DOHH2 (cell line): ENCODE data around the gene ALOXE3.

ENCODE experiments used
- H3F3A ChIP-seq: fragments of 200-600 bp; sonication (generic), shearing (Covaris generic); 2 replicates; pipeline ENCODE4 v1.6.0; 2016; ENCODE audit warnings: antibody characterized with exemption, mild to moderate bottlenecking; ENCODE audit not compliant: control insufficient read depth, insufficient read depth
- H3K27ac ChIP-seq: fragments of 200-600 bp; sonication (generic); 2 replicates; pipeline ENCODE4 v1.5.1; 2014; ENCODE audit warnings: low read depth, mild to moderate bottlenecking, low read length, moderate library complexity
- H3K27me3 ChIP-seq: fragments of 200-600 bp; sonication (generic); 2 replicates; pipeline ENCODE4 v1.6.1; 2014; ENCODE audit warnings: mild to moderate bottlenecking, low read length, mixed read lengths; ENCODE audit not compliant: control insufficient read depth
- H3K36me3 ChIP-seq: fragments of 200-600 bp; sonication (generic); 2 replicates; pipeline ENCODE4 v1.6.1; 2014; ENCODE audit warnings: mild to moderate bottlenecking, low read length, moderate library complexity, mixed read lengths; ENCODE audit not compliant: control insufficient read depth
- H3K4me1 ChIP-seq: fragments of 200-600 bp; sonication (generic); 2 replicates; pipeline ENCODE4 v1.6.1; 2014; ENCODE audit warnings: mild to moderate bottlenecking, low read length, mixed read lengths; ENCODE audit not compliant: control insufficient read depth
- H3K4me2 ChIP-seq: fragments of 200-600 bp; sonication (generic); 2 replicates; pipeline ENCODE4 v1.6.0; 2014; ENCODE audit warnings: mild to moderate bottlenecking, low read length, moderate library complexity
- H3K4me3 ChIP-seq: fragments of 200-600 bp; sonication (generic); 2 replicates; pipeline ENCODE4 v1.5.1; 2014; ENCODE audit warnings: mild to moderate bottlenecking, low read length, mixed read lengths
- H3K79me2 ChIP-seq: fragments of 200-600 bp; sonication (generic); 2 replicates; pipeline ENCODE4 v1.6.1; 2014; ENCODE audit warnings: mild to moderate bottlenecking, low read length, mixed read lengths; ENCODE audit not compliant: control insufficient read depth
- H3K9me2 ChIP-seq: fragments of 200-600 bp; sonication (generic); replicated peaks from 2 replicates; pipeline ENCODE4 v1.6.1; 2014; ENCODE audit warnings: mild to moderate bottlenecking, low read length, mixed read lengths; ENCODE audit not compliant: control insufficient read depth
- H3K9me3 ChIP-seq: fragments of 200-600 bp; sonication (generic); 2 replicates; pipeline ENCODE4 v1.6.1; 2014; ENCODE audit warnings: antibody characterized with exemption, low read length, mixed read lengths; ENCODE audit not compliant: control insufficient read depth, insufficient read depth
- H4K20me1 ChIP-seq: fragments of 200-600 bp; sonication (generic); 2 replicates; pipeline ENCODE4 v1.6.0; 2014; ENCODE audit warnings: low read depth, mild to moderate bottlenecking, antibody characterized with exemption, low read length, moderate library complexity; ENCODE audit not compliant: control insufficient read depth, insufficient read depth
- EZH2phosphoT487 ChIP-seq: fragments of 200-600 bp; sonication (generic); IDR thresholded peaks from 2 replicates; pipeline ENCODE4 v1.6.1; 2017; ENCODE audit warnings: borderline replicate concordance, mild to moderate bottlenecking, antibody characterized with exemption, low read length, moderate library complexity, mixed read lengths
- TF ChIP-seq, protein P1 (sequence below): fragments of 200-600 bp; sonication (generic); IDR thresholded peaks from one replicate; pipeline ENCODE4 v1.5.1; 2014; ENCODE audit warnings: antibody characterized with exemption, mild to moderate bottlenecking, low read depth, low read length; ENCODE audit not compliant: poor library complexity, severe bottlenecking

ALOXE3 gene

GRCh38 chr17:8144401-8145231, 26.3 kb upstream of the ALOXE3 start:
- Histone ChIP-seq H3K27ac (no peak overlapping the region), H3K4me3 (no peak overlapping the region), H3K9me2 (no peaks in the 10 kb centered on the region), H3K36me3 (peaks cover 70% of the 10 kb centered on the region), H3K4me1 (peaks cover 3% of the 10 kb centered on the region), H3K79me2 (no peaks in the 10 kb centered on the region), H3F3A (no peaks in the 10 kb centered on the region), H3K9me3 (no peaks in the 10 kb centered on the region), H4K20me1 (no peaks in the 10 kb centered on the region), H3K4me2 (no peak overlapping the region), H3K27me3 (no peaks in the 10 kb centered on the region)
- TF ChIP-seq, protein P1, sequence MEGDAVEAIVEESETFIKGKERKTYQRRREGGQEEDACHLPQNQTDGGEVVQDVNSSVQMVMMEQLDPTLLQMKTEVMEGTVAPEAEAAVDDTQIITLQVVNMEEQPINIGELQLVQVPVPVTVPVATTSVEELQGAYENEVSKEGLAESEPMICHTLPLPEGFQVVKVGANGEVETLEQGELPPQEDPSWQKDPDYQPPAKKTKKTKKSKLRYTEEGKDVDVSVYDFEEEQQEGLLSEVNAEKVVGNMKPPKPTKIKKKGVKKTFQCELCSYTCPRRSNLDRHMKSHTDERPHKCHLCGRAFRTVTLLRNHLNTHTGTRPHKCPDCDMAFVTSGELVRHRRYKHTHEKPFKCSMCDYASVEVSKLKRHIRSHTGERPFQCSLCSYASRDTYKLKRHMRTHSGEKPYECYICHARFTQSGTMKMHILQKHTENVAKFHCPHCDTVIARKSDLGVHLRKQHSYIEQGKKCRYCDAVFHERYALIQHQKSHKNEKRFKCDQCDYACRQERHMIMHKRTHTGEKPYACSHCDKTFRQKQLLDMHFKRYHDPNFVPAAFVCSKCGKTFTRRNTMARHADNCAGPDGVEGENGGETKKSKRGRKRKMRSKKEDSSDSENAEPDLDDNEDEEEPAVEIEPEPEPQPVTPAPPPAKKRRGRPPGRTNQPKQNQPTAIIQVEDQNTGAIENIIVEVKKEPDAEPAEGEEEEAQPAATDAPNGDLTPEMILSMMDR: no peak
- TF ChIP-seq EZH2phosphoT487: no peak

DNA sequence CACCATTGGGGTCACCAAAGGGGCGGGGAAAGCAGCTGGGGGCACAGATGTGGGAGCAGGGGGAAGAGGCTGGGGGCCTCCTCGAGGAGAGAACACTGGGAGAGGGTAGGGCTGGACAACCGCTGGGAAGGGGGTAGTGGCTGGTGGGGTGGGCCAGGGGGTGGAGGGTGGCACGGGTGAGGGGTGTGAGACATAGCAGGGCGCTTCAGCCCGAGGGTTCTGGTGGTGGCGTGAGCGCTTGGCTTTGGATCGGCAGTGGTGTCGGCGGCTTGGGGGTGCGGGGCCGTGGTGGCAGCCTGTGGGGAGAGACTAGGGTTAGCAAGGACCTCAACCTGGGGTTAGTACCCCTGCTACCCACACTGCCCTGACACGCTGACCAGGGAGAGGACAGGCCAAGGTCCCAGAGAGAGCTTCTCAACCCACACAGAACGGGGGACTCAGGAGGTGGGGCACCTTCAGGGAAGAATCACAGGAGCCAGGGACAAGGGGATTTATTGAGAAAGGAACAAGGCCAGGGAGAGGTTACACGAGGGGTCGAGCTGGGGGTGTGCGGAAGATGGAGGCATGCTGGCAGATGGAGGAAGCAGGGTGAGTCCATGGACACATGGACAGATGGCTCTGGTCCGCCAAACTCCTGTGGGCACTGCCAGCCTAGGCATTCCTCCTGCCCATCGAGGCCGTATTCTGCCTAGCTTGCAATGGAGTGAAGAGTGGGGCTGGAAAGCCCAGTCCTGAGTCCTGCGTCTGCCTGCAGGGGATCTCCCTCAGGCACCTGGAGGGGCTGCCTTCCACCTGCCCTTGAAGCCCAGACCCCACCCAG, 25.5 kb upstream of the ALOXE3 start:
- H3K4me3 ChIP-seq: no peak overlapping the region

DNA sequence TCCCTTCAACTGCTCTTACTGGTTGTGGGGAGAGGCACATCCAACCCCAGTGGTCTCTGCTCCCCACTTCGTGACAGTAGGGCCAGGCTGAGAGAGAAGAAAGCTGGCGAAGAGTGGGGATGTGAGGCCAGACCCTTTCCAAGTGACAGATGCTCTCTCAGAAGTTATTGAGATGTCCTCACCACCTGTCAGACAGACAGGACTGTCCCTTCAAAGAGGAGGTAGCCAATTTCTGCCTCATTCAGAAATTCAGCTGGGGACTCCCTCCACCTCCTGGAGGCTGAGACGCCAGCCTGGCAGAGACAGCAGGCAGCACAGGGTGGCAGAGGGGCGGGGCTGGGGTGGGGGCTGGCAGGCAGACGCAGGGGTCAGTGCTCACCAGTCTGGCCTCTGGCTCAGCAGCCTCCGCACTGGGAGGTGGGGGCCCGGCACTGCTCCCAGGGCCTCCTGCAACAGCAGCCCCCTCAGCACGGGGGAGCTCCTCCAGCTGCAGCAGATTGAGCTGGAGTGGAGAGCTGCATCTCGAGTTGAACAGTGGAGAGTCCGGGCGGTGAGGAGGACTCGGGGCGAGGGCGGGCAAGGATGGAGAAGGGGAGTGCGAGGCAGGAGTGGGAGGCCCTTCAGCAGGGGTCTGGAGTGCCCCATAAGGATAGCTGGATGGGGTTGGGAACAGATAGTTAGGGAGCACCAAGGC, 24.7 kb upstream of the ALOXE3 start:
- Histone ChIP-seq H3F3A (peaks cover 3% of the 10 kb centered on the region), H4K20me1 (no peaks in the 10 kb centered on the region), H3K9me3 (no peaks in the 10 kb centered on the region), H3K79me2 (no peaks in the 10 kb centered on the region), H3K4me1 (peaks cover 12% of the 10 kb centered on the region), H3K27me3 (peaks cover 2% of the 10 kb centered on the region; the same call in 1 of the 2 replicates), H3K9me2 (no peaks in the 10 kb centered on the region), H3K27ac (no peak overlapping the region), H3K4me3 (no peak overlapping the region), H3K36me3 (peaks cover 59% of the 10 kb centered on the region), H3K4me2 (no peak overlapping the region)
- TF ChIP-seq, protein P1: no peak
- no peak for TF ChIP-seq EZH2phosphoT487

More for the DNA sequence above, 25.5 kb upstream of the ALOXE3 start:
- Histone ChIP-seq H4K20me1 (no peaks in the 10 kb centered on the region), H3K27me3 (no peaks in the 10 kb centered on the region), H3K9me2 (no peaks in the 10 kb centered on the region), H3K79me2 (no peaks in the 10 kb centered on the region), H3K4me2 (no peak overlapping the region), H3K27ac (no peak overlapping the region), H3K4me1 (peaks cover 8% of the 10 kb centered on the region), H3K36me3 (peaks cover 63% of the 10 kb centered on the region), H3F3A (peaks cover 3% of the 10 kb centered on the region), H3K9me3 (no peaks in the 10 kb centered on the region)
- no peak for TF ChIP-seq EZH2phosphoT487
- TF ChIP-seq, protein P1: no peak
